Common myeloid progenitor, CD34-positive (primary cell): ENCODE measurements around the gene MAPKAP1.

Experiments
- CTCF ChIA-PET: fragments of 350-600 bp; sonication (Branson Sonifier 250); formaldehyde crosslinking; loops from one replicate; lab custom pipeline; 2021; ENCODE audit warnings: antibody characterized with exemption; lab: Charles Lee
- POLR2A ChIA-PET: fragments of 350-600 bp; sonication (Branson Sonifier 250); formaldehyde crosslinking; loops from one replicate; lab custom pipeline; 2021; ENCODE audit warnings: antibody characterized with exemption; lab: Charles Lee
- DNase-seq, 3 donors: peaks; one replicate each; pipeline versions ENCODE4 v3.0.0 to v3.0.0-alpha.2; 2013
- H3K27ac ChIP-seq, 2 experiments: 1 replicate in 1 of 2; 2 replicates in 1 of 2; pipeline ENCODE4 v1.7.0; 2013; ENCODE audit warnings: inconsistent platforms in 2 of 2, low read length in 2 of 2, mild to moderate bottlenecking in 2 of 2, low read depth in 1 of 2, moderate library complexity in 1 of 2; ENCODE audit not compliant: severe bottlenecking in 2 of 2, insufficient read depth in 1 of 2, poor library complexity in 1 of 2
- H3K27me3 ChIP-seq, 5 experiments: replicated peaks in 2 of 5; 1 replicate in 3 of 5; 2 replicates in 2 of 5; pipeline versions ENCODE4 v1.6.1 to v1.7.0; 2013; ENCODE audit warnings: low read length in 4 of 5, mild to moderate bottlenecking in 2 of 5, moderate library complexity in 2 of 5, inconsistent platforms in 1 of 5; ENCODE audit not compliant: insufficient read depth in 5 of 5, control insufficient read depth in 4 of 5
- H3K36me3 ChIP-seq, 4 experiments: 1 replicate in 2 of 4; 2 replicates in 2 of 4; pipeline versions ENCODE4 v1.6.1 to v1.7.0; 2013; ENCODE audit warnings: low read length in 3 of 4, control low read depth in 1 of 4, mild to moderate bottlenecking in 1 of 4; ENCODE audit not compliant: control insufficient read depth in 4 of 4, insufficient read depth in 4 of 4
- H3K4me1 ChIP-seq, 4 experiments: 1 replicate in 3 of 4; 2 replicates in 1 of 4; pipeline versions ENCODE4 v1.6.1 to v1.7.1; 2013; ENCODE audit warnings: low read length in 3 of 4, mild to moderate bottlenecking in 3 of 4, control low read depth in 1 of 4, inconsistent platforms in 1 of 4, moderate library complexity in 1 of 4; ENCODE audit not compliant: control insufficient read depth in 4 of 4, insufficient read depth in 4 of 4; ENCODE audit errors: control extremely low read depth in 1 of 4
- H3K4me3 ChIP-seq, 7 experiments: 1 replicate in 4 of 7; 2 replicates in 3 of 7; pipeline versions ENCODE4 v1.5.1 to v1.7.0; 2013; ENCODE audit warnings: mild to moderate bottlenecking in 7 of 7, low read length in 6 of 7, moderate library complexity in 6 of 7, inconsistent platforms in 2 of 7, low read depth in 2 of 7, control low read depth in 1 of 7; ENCODE audit not compliant: insufficient read depth in 4 of 7, control insufficient read depth in 1 of 7; ENCODE audit errors: extremely low read depth in 1 of 7
- H3K9me3 ChIP-seq, 5 experiments: 1 replicate in 4 of 5; 2 replicates in 1 of 5; pipeline versions ENCODE4 v1.6.1 to v1.7.1; 2013; ENCODE audit warnings: low read length in 4 of 5, mild to moderate bottlenecking in 2 of 5, inconsistent platforms in 1 of 5, low read depth in 1 of 5, moderate library complexity in 1 of 5; ENCODE audit not compliant: control insufficient read depth in 4 of 5, insufficient read depth in 2 of 5; ENCODE audit errors: control extremely low read depth in 1 of 5
- WGBS: methylation state at CpG from one replicate; pipeline ENCODE4 v1.1.5; 2013; ENCODE audit not compliant: insufficient coverage; 5-methylcytosine and 5-hydroxymethylcytosine counted together

MAPKAP1 gene

GRCh38 chr9:125681086-125681622 lies 25.9 kb downstream of the MAPKAP1 start:
- 95% methylated on average over 2 of the region's 3 CpGs for WGBS
- Histone ChIP-seq H3K27me3 (no peaks in the 10 kb centered on the region), H3K9me3 (no peaks in the 10 kb centered on the region), H3K27ac (no peak overlapping the region), H3K4me3 (no peak overlapping the region), H3K4me1 (no peaks in the 10 kb centered on the region), H3K36me3 (peaks cover 0 to 9% (median 2%) of the 10 kb centered on the region in 4 experiments)
- CTCF ChIA-PET = interaction anchor here (1.0 kb wide), 1 partner anchor 31 kb away, joined by 4 read pairs; no protein-coding TSS in a partner anchor
- POLR2A ChIA-PET = no interaction called here
- DNase-seq = no peak

GRCh38 chr9:125680445-125680844 lies 26.6 kb downstream of the MAPKAP1 start:
- no peak overlapping the region for H3K27ac ChIP-seq
- H3K27me3 ChIP-seq = no peaks in the 10 kb centered on the region
- DNase-seq = no peak
- POLR2A ChIA-PET = no interaction called here
- no peak overlapping the region for H3K4me3 ChIP-seq
- H3K4me1 ChIP-seq = no peaks in the 10 kb centered on the region
- CTCF ChIA-PET = interaction anchor here (1.0 kb wide), 1 partner anchor 30 kb away, joined by 4 read pairs; no protein-coding TSS in a partner anchor
- peaks cover 0 to 9% (median 2%) of the 10 kb centered on the region in 4 experiments for H3K36me3 ChIP-seq
- H3K9me3 ChIP-seq = no peaks in the 10 kb centered on the region

GRCh38 chr9:125679597-125680189 lies 27.3 kb downstream of the MAPKAP1 start:
- DNase-seq = no peak
- Histone ChIP-seq H3K27me3 (no peaks in the 10 kb centered on the region), H3K4me3 (no peak overlapping the region), H3K27ac (no peak overlapping the region), H3K4me1 (no peaks in the 10 kb centered on the region), H3K9me3 (no peaks in the 10 kb centered on the region), H3K36me3 (peaks cover 0 to 3% (median 0%) of the 10 kb centered on the region in 4 experiments)
- CTCF ChIA-PET = no interaction called here
- WGBS = 100% methylated on average over 4 of the region's 8 CpGs
- POLR2A ChIA-PET = no interaction called here

- Histone ChIP-seq H3K4me3 (no peak overlapping the region), H3K9me3 (no peaks in the 10 kb centered on the region), H3K36me3 (peaks cover 3 to 8% (median 5%) of the 10 kb centered on the region in 4 experiments), H3K27ac (no peak overlapping the region), H3K4me1 (no peaks in the 10 kb centered on the region), H3K27me3 (no peaks in the 10 kb centered on the region)
- POLR2A ChIA-PET = no interaction called here
- CTCF ChIA-PET = no interaction called here
- DNase-seq = no peak
- WGBS = no CpG with 5 or more reads among the region's 3 CpGs
These were observed 31.7 kb downstream of the MAPKAP1 start for GRCh38 chr9:125674981-125675973.

- no CpG with 5 or more reads among the region's 3 CpGs for WGBS
- Histone ChIP-seq H3K27ac (no peak overlapping the region), H3K36me3 (peaks cover 3 to 8% (median 5%) of the 10 kb centered on the region in 4 experiments), H3K4me1 (no peaks in the 10 kb centered on the region), H3K4me3 (no peak overlapping the region), H3K27me3 (no peaks in the 10 kb centered on the region), H3K9me3 (no peaks in the 10 kb centered on the region)
- CTCF ChIA-PET = no interaction called here
- POLR2A ChIA-PET = no interaction called here
- DNase-seq = no peak
These were observed 34.1 kb downstream of the MAPKAP1 start for GRCh38 chr9:125672876-125673275.

- H3K27ac ChIP-seq = no peak overlapping the region
- 44% methylated on average over 3 of the region's 3 CpGs for WGBS
- H3K4me3 ChIP-seq = no peak overlapping the region
- H3K4me1 ChIP-seq = peaks cover 0 to 7% (median 1%) of the 10 kb centered on the region in 4 experiments
- ChIA-PET CTCF (interaction anchor here (0.7 kb wide), 1 partner anchor 11 kb away, joined by 3 read pairs; no protein-coding TSS in a partner anchor), POLR2A (interaction anchor here (0.5 kb wide), 1 partner anchor 258 kb away, joined by 5 read pairs; no protein-coding TSS in a partner anchor)
- H3K9me3 ChIP-seq = no peaks in the 10 kb centered on the region
- peaks cover 0 to 5% (median 2%) of the 10 kb centered on the region in 4 experiments for H3K36me3 ChIP-seq
- no peaks in the 10 kb centered on the region for H3K27me3 ChIP-seq
- peak; percentile 7 to 58 (median 33) for DNase-seq
These were observed 43.9 kb downstream of the MAPKAP1 start for GRCh38 chr9:125663127-125663526.
